HepG2 (cell line): ENCODE data around the gene CCBE1. TPM values are rescaled to one million over a fixed set of nuclear protein-coding genes. Genes with fewer than 3 reads are reported as not detected.

ENCODE experiments used
- ATAC-seq: fragments of 200-7000 bp; cut with Tn5 transposase; 3 replicates; pipeline ENCODE4 v1.9.1; 2020; ENCODE audit warnings: mild to moderate bottlenecking, moderate library complexity
- BruUV-seq: library from RNA; stranded (reverse); fragments of 400-500 nt; replicated peaks from 2 replicates; lab custom pipeline; 2021; lab: Mats Ljungman, UMichigan
- CTCF ChIA-PET: fragments of 300-600 bp; formaldehyde crosslinking; extraction: SDS; loops from one replicate; lab custom pipeline; 2021; ENCODE audit warnings: low total read pairs, inconsistent platforms, low intra/inter-chr PET ratio; lab: Yijun Ruan, JAX
- POLR2A ChIA-PET: fragments of 350-600 bp; sonication (Branson Sonifier 250); formaldehyde crosslinking; loops from one replicate; lab custom pipeline; 2020; ENCODE audit warnings: antibody characterized with exemption, inconsistent platforms; lab: Yijun Ruan, JAX
- DNase-seq: peaks from one replicate; pipeline ENCODE4 v3.0.0-alpha.2; 2015; ENCODE audit warnings: low spot score
- FAIRE-seq: peaks from 3 replicates; lab custom pipeline; 2011; peaks lifted over from hg19 to GRCh38; lab: Jason Lieb, UNC
- H2AFZ ChIP-seq: one replicate; pipeline ENCODE4 v1.6.1; 2011; ENCODE audit warnings: low read length, inconsistent platforms
- H3K27ac ChIP-seq: fragments of 300-600 bp; 3 replicates; pipeline ENCODE4 v1.8.0; 2011; ENCODE audit warnings: mixed run types, mild to moderate bottlenecking, mixed read lengths, low read length, inconsistent platforms; ENCODE audit not compliant: insufficient read depth; ENCODE audit errors: extremely low read length
- H3K27me3 ChIP-seq, 2 experiments: fragments of 200-600 bp in 1 of 2; 2 replicates in 1 of 2; 3 replicates in 1 of 2; pipeline versions ENCODE4 v1.6.0 to v1.8.0; 2011; ENCODE audit warnings: low read length in 2 of 2, mild to moderate bottlenecking in 2 of 2, moderate library complexity in 2 of 2, inconsistent platforms in 1 of 2; ENCODE audit not compliant: insufficient read depth in 2 of 2, control insufficient read depth in 1 of 2
- H3K36me3 ChIP-seq, 2 experiments: fragments of 200-600 bp in 1 of 2; replicated peaks in 1 of 2; 2 replicates in 1 of 2; 3 replicates in 1 of 2; pipeline versions ENCODE4 v1.5.1 to v1.8.0; 2011; ENCODE audit warnings: low read length in 2 of 2, inconsistent platforms in 1 of 2; ENCODE audit not compliant: insufficient read depth in 2 of 2, control insufficient read depth in 1 of 2
- H3K4me1 ChIP-seq: 2 replicates; pipeline ENCODE4 v1.5.1; 2012; ENCODE audit warnings: low read length, inconsistent platforms; ENCODE audit not compliant: insufficient read depth
- H3K4me2 ChIP-seq: 2 replicates; pipeline ENCODE4 v1.6.0; 2011; ENCODE audit warnings: low read depth, low read length, inconsistent platforms
- H3K4me3 ChIP-seq, 3 experiments: fragments of 200-600 bp in 1 of 3; sonication (generic), shearing (Covaris generic) in 1 of 3; replicated peaks in 1 of 3; 2 replicates each; pipeline ENCODE4 v1.5.1; 2011 to 2016; ENCODE audit warnings: low read length in 3 of 3, inconsistent platforms in 2 of 3, low read depth in 2 of 3, mild to moderate bottlenecking in 2 of 3, control low read depth in 1 of 3, mixed read lengths in 1 of 3; ENCODE audit not compliant: insufficient read depth in 1 of 3
- H3K79me2 ChIP-seq: one replicate; pipeline ENCODE4 v1.6.1; 2011; ENCODE audit warnings: low read length, inconsistent platforms; ENCODE audit not compliant: insufficient read depth
- H3K9ac ChIP-seq: 2 replicates; pipeline ENCODE4 v1.6.0; 2011; ENCODE audit warnings: mild to moderate bottlenecking, low read depth, low read length, inconsistent platforms; ENCODE audit not compliant: insufficient read depth
- H3K9me3 ChIP-seq: 2 replicates; pipeline ENCODE4 v1.5.1; 2012; ENCODE audit warnings: mild to moderate bottlenecking, low read length
- H4K20me1 ChIP-seq: 2 replicates; pipeline ENCODE4 v1.6.0; 2011; ENCODE audit warnings: inconsistent platforms, mild to moderate bottlenecking, low read length, moderate library complexity; ENCODE audit not compliant: insufficient read depth
- CREBL2 ChIP-seq: sonication (generic); formaldehyde crosslinking; IDR thresholded peaks from 2 replicates; pipeline ENCODE4 v1.8.1; 2023; ENCODE audit warnings: missing genetic modification reagents, mild to moderate bottlenecking, borderline replicate concordance
- DR1 ChIP-seq: sonication (generic); formaldehyde crosslinking; IDR thresholded peaks from 2 replicates; pipeline ENCODE4 v1.8.0; 2021; ENCODE audit warnings: mild to moderate bottlenecking, missing genetic modification reagents, inconsistent platforms
- EEA1 ChIP-seq: sonication (generic); formaldehyde crosslinking; IDR thresholded peaks from 2 replicates; pipeline ENCODE4 v1.5.1; 2020; ENCODE audit warnings: mild to moderate bottlenecking, missing genetic modification reagents, borderline replicate concordance
- FOXO1 ChIP-seq: sonication (generic); formaldehyde crosslinking; IDR thresholded peaks from 2 replicates; pipeline ENCODE4 v1.4.0; 2020; ENCODE audit warnings: missing genetic modification reagents
- GZF1 ChIP-seq: sonication (generic); formaldehyde crosslinking; IDR thresholded peaks from 2 replicates; pipeline ENCODE4 v1.5.1; 2020; ENCODE audit warnings: mild to moderate bottlenecking, missing genetic modification reagents
- HOXA3 ChIP-seq: sonication (generic); formaldehyde crosslinking; IDR thresholded peaks from 2 replicates; pipeline ENCODE4 v1.5.0; 2020; ENCODE audit warnings: missing genetic modification reagents
- IKZF5 ChIP-seq: IDR thresholded peaks from 2 replicates; pipeline ENCODE4 v1.6.1; 2018; ENCODE audit warnings: missing genetic modification reagents, mild to moderate bottlenecking, missing compliant biosample characterization
- MEIS2 ChIP-seq: sonication (generic); formaldehyde crosslinking; IDR thresholded peaks from 2 replicates; pipeline ENCODE4 v1.9.0; 2021; ENCODE audit warnings: mild to moderate bottlenecking, missing genetic modification reagents
- MLXIP ChIP-seq: sonication (generic); formaldehyde crosslinking; IDR thresholded peaks from 2 replicates; pipeline ENCODE4 v1.9.0; 2021; ENCODE audit warnings: missing genetic modification reagents, borderline replicate concordance
- PAX8 ChIP-seq: sonication (generic); formaldehyde crosslinking; IDR thresholded peaks from 2 replicates; pipeline ENCODE4 v1.8.0; 2022; ENCODE audit warnings: mild to moderate bottlenecking, missing genetic modification reagents, borderline replicate concordance
- SNAPC4 ChIP-seq: sonication (generic); formaldehyde crosslinking; IDR thresholded peaks from 2 replicates; pipeline ENCODE4 v1.4.0; 2020; ENCODE audit warnings: mild to moderate bottlenecking, missing genetic modification reagents
- TOPORS ChIP-seq: sonication (generic); formaldehyde crosslinking; IDR thresholded peaks from 2 replicates; pipeline ENCODE4 v1.8.0; 2023; ENCODE audit warnings: mild to moderate bottlenecking, missing genetic modification reagents
- ZNF17 ChIP-seq: sonication (generic); formaldehyde crosslinking; IDR thresholded peaks from 2 replicates; pipeline ENCODE4 v1.5.0; 2020; ENCODE audit warnings: mild to moderate bottlenecking, missing genetic modification reagents
- ZNF263 ChIP-seq: sonication (generic); formaldehyde crosslinking; IDR thresholded peaks from 2 replicates; pipeline ENCODE4 v1.4.0; 2020; ENCODE audit warnings: missing genetic modification reagents
- ZNF264 ChIP-seq: sonication (generic); formaldehyde crosslinking; IDR thresholded peaks from 2 replicates; pipeline ENCODE4 v1.4.0; 2020; ENCODE audit warnings: missing genetic modification reagents
- ZNF367 ChIP-seq: sonication (generic); formaldehyde crosslinking; IDR thresholded peaks from 2 replicates; pipeline ENCODE4 v1.4.0; 2020; ENCODE audit warnings: missing genetic modification reagents, borderline replicate concordance
- ZNF644 ChIP-seq: IDR thresholded peaks from 2 replicates; pipeline ENCODE4 v1.6.1; 2016; ENCODE audit warnings: low read depth
- WGBS: methylation state at CpG from one replicate; pipeline ENCODE4 v1.1.6; 2017; ENCODE audit warnings: low lambda C conversion rate; 5-methylcytosine and 5-hydroxymethylcytosine counted together
- in situ Hi-C: cut with HindIII; loops from 2 replicates; pipeline ENCODE4 v1.10.0; 2017; ENCODE audit warnings: low pct_unique_long_range_greater_than_20kb; ENCODE audit not compliant: extremely low pct_ligation_motif_present
- intact Hi-C: fragments of 100-400 bp; cut with micrococcal nuclease; formaldehyde crosslinking; loops from one replicate; pipeline ENCODE4 v1.10.0; 2022; ENCODE audit not compliant: unreplicated experiment
- polyA plus RNA-seq, 8 experiments: library from polyadenylated mRNA; depleted of rRNA in 3 of 8; stranded (reverse) in 7 of 8; unstranded in 1 of 8; fragments of >200 nt; fragmentation: Illumina TruSeq in 4 of 8; extraction: Trizol in 4 of 8; gene quantifications; 2 replicates each; pipeline versions ENCODE4 v1.2.1 to v1.2.3, GENCODE V29; 2011 to 2016; ENCODE audit warnings: low read depth in 4 of 8, missing spikeins in 1 of 8, mixed read lengths in 1 of 8; ENCODE audit not compliant: insufficient read depth in 1 of 8
- total RNA-seq, 5 experiments: library from RNA; depleted of rRNA; stranded (reverse); fragments of >200 nt; fragmentation: Illumina TruSeq; extraction: Trizol; gene quantifications; 2 replicates each; pipeline ENCODE4 v1.2.3, GENCODE V29; 2016; ENCODE audit warnings: low read depth in 1 of 5

CCBE1 gene
- total and polyA plus RNA-seq, 2 of the 13 experiments (the other 11 are each of a cell fraction or from before 2014, with no cell fraction given): not detected

- no peak for ATAC-seq
- intact Hi-C loops: no loop called here
- TF ChIP-seq MEIS2: no peak
- no peak for TF ChIP-seq IKZF5 (CRISPR knock-in tag)
- no peak for TF ChIP-seq ZNF644 (CRISPR knock-in tag)
- no peak for TF ChIP-seq ZNF367 (CRISPR knock-in tag)
- no peak for TF ChIP-seq PAX8 (CRISPR knock-in tag)
- no peak for TF ChIP-seq ZNF263
- no peak for TF ChIP-seq GZF1 (CRISPR knock-in tag)
- no peak for TF ChIP-seq HOXA3 (CRISPR knock-in tag)
- TF ChIP-seq ZNF264 (CRISPR knock-in tag): no peak
- no peak for TF ChIP-seq MLXIP (CRISPR knock-in tag)
- no peak for TF ChIP-seq DR1
- no peak for TF ChIP-seq ZNF17 (CRISPR knock-in tag)
- TF ChIP-seq SNAPC4: no peak
- TF ChIP-seq FOXO1 (CRISPR knock-in tag): no peak
- TF ChIP-seq EEA1 (CRISPR knock-in tag): no peak
- no peak for TF ChIP-seq TOPORS (CRISPR knock-in tag)
- no peak for TF ChIP-seq CREBL2 (CRISPR knock-in tag)
Observed at GRCh38 chr18:59582395-59582794, 114.8 kb downstream of the CCBE1 start.

More at GRCh38 chr18:59582395-59582794, 114.8 kb downstream of the CCBE1 start:
- FAIRE-seq (no peak), DNase-seq (no peak)
- in situ Hi-C loops: no loop called here
- Histone ChIP-seq H3K4me2 (no peak overlapping the region), H3K4me3 (no peak overlapping the region), H3K27me3 (peaks cover 0 to 13% of the 10 kb centered on the region in 2 experiments; a peak in 1 of 5 replicates), H3K9ac (no peak overlapping the region), H3K79me2 (no peaks in the 10 kb centered on the region), H3K4me1 (no peaks in the 10 kb centered on the region), H3K36me3 (no peaks in the 10 kb centered on the region), H4K20me1 (no peaks in the 10 kb centered on the region), H2AFZ (no peak overlapping the region), H3K27ac (no peak overlapping the region), H3K9me3 (no peaks in the 10 kb centered on the region)
- no TSS peak for BruUV-seq
- 7% methylated on average over 1 of the region's 1 CpG for WGBS
- ChIA-PET POLR2A (no interaction called here), CTCF (no interaction called here)
